Medulla oblongata (tissue), 1 donor: ENCODE data around the gene EPM2A.

Experiments
- DNase-seq: peaks from one replicate; pipeline ENCODE4 v3.0.0-alpha.2; 2015; ENCODE audit errors: extremely low spot score

Gene EPM2A

DNA sequence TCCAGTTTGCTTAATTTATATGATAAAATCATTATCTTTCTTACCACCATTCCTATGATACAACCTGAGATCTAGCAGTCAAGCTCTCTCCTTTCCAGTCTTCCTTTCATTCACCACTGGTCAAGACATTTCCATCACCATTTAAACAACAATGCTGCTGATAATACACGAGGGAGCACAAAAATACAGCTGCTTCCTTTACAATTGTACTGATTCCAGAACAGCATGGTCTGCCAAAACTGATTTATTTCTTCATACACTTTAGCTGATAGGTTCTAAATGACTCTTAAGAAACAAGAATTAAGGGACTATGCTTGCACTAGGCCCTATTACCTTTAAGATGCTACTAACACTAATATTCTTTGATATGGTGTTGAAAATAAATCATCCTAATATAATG, 65.0 kb downstream of the EPM2A start:
- no peak for DNase-seq

DNA sequence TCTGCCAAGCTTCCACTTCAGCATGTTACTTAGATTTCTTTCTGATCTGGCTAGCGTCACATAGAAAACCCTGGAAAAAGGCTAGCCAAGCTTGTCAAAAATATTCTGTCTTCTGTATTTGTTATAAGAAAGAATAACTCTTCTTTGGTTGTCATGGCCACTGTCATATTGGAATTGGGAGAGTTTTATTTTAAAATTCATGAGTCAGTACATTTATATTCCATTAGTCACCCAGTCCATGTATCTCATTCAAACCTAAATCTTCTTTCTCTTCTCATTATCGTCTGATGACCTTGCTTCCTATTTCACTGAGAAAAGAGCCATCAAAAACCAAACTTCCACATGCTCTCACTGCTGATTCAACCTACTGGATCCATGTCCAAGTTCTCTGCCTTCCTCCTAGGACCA, 65.7 kb downstream of the EPM2A start:
- no peak for DNase-seq

DNA sequence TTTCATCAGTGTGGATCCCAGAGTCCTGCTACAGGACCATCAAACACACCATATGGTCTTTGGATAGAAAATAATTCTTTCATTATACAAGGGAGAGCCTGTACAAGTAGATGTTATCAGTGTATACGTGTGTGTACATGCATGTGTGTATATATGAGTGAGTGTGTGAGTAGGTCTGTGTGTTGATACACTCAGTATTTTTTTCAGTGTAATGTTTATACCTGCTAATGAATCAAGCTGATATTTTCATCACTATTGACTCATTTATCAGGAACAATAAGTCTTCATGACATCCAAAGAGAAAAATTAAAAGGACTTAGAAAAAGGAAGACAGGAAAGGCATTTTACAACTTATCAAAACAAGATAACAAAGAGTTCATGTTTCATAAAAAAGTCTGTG, 66.5 kb downstream of the EPM2A start:
- no peak for DNase-seq

DNA sequence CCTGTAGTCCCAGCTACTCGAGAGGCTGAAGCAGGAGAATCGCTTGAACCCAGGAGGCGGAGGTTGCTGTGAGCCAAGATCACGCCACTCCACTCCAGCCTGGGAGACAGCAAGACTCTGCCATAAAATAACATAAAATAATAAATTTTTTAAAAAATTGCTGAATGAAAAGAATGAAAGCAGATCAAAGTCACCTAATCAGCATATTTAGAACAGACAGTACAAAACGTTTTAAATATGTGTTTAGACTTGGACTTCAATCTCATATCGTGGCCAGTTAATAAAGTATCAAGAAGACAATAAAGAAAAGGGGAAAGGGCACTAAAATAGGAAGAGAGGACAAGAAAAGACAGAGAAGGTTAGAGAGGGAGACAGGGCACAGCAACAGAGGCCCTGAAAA, 74.6 kb downstream of the EPM2A start:
- no peak for DNase-seq

DNA sequence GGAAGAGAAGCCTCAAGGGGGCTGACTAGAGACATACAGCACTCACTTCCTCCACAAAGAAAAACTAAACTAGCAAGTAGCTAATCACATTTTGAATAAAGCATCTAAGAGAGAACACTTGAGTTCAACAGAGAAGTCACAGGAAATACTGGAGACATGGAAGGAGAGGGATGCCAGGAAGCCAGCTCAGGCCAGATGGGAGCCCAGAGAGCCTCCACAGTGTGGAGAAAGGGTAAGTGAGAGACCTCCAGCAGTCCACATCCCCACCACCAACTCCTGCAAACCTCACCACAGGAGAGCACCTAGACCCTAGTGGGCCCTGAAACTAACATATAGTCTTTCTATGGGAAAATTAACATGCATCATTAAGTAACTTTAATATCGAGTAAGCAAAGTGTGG, 79.2 kb downstream of the EPM2A start:
- no peak for DNase-seq

DNA sequence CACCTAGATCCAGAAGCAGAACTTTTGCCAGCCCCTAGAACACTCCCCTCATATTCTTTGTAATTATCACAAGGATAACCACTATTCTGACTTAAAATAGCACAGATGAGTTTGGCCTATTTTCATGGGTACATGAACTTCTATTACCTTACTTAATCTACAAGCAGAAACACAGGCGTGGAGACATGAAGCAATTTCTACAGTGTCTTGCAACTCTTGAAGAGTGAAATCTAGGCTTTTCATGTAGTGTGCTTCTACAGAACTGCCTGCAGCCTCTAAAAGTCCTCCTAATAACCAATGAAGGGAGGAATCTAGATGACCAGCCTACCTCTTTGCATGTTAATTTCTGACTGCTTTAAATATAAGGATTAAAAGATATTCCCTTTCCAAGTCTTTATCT, 82.7 kb downstream of the EPM2A start:
- no peak for DNase-seq

DNA sequence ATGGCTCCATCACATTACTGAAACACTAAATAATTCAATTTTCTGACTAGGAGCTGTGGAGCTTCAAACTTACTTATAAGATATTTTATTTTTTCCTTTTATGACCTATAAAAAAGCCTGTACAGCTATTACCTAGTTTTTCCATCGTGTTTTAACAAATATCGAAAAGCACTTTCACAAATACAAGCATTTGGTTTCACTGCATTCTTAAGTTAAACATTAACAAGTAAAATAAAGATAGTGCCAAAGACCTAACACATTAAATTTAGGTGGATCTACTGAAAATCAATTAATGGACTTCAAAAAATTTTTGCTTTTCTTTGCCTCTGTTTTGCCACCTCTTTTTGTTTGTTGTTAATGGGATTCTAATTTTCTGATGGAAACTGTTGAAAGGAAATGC, 83.3 kb downstream of the EPM2A start:
- no peak for DNase-seq

DNA sequence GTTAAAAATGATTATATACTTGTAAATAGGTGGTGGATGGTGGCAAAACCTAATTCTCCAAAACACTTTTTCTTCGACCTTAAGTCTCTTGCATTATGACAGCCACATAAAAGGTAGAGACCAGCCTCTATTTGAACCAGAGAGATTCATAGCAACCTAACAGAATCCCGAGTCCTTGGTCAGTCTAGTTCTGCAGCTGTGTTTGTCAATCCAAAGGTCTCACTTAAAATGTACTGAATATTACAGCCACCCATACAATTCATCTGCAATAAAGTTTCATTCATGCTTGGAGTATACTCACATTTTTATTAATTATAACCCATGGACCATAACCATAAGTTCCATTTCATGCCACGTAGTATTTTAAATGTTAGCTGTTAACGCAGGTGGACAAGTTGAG, 87.2 kb downstream of the EPM2A start:
- no peak for DNase-seq

DNA sequence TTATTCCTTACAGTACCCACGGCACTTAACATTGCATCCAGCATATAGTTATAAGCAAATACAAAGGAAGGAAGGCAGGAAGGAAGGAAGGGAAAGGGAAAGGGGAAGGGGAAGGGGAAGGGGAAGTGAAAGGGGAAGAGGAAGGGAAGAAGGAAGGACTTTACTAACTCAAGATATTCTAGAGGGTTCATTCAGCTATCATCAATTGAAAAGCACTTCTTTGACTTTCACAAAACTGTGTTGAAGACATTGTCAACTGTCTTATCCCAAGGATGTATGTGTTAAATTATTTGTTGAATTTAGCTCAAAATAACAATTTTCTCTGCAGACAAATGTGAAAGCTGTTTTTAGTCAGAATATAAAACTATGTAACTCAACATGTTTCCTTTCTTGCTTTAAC, 87.7 kb downstream of the EPM2A start:
- no peak for DNase-seq

DNA sequence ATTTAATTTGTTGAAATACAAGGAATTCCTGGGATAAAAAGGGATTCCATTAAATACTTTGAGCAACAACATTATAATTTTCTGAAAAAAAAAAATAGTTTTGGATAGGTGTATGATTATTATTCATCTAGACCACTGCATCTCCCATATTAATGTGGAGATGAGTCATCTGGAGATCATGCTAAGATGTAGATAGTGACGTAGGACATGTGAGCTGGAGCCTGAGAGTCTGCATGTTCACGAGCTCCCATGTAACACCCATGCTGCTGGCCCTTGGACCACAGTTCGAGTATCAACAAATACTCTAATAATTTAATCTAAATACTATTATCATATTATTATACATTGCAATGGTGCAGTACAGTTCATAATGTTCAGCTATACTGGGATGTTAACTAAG, 91.6 kb downstream of the EPM2A start:
- no peak for DNase-seq

DNA sequence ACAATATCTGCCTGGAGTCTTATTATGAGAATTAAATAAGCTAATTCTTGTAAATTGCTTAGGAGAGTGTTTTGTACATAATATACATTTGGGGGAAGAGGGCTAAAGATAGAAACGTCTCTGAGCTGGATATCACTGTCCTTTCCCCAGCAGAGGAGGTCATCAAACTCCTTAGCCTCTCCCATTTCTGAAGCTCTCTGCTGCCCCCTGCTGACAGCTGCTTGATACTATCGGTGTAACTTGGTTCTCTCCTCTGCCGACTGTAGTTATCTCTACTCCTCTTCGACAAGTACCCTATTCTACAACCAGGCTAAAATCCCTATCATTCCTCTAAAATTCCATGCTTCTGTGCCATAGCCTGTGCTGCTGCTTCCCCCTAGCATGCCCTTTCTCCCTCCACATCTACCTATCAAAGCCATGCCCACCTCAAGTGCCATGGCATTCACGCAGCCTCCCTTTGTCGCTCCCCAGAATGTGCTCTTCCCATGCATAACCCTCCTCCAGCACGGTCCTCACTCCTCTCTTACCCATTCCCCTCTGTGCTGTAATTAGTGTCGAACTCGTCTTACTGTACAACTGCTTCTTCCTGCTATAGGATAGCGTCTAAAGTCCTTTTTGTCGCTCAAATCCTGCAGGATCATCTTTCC, 101.2 kb downstream of the EPM2A start:
- DNase-seq = peak; percentile 94

DNA sequence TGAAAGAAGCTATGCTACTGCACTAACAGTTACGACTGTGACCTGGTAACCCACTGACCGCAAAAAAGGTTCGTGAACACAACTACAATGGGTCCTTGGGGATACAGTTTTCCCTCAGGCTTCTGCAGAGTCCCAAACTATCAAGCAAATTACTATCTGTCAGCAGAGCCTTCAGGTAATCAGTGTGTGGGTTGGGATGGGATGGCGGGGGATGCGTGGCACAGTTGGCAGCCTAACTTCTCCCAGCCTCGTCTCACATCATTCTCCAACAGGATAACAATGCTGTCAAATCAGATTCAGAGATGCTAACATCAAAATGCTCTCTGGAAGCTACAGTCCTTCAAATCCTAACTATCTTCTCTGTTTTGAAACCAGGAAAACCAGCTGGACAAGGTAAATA, 102.3 kb downstream of the EPM2A start:
- DNase-seq = no peak

DNA sequence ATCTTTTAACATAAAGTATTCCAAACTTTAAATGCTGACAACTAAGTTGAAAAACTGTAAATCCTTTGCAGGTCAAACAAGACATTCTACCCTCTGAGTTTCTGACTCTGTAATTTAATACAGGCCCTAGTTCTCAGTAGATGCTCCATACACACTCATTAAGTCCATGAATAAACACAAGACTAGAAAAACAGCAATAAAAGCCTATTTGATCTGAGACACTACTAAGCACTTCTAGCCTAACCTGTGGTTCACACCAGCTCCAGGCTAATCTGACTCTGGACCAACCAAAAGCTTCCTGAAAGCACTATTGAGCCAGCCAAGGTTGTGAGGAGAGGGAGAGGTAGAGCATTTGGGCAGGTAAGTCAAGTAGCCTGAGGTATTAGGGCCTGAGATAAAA, 103.9 kb downstream of the EPM2A start:
- DNase-seq = no peak

DNA sequence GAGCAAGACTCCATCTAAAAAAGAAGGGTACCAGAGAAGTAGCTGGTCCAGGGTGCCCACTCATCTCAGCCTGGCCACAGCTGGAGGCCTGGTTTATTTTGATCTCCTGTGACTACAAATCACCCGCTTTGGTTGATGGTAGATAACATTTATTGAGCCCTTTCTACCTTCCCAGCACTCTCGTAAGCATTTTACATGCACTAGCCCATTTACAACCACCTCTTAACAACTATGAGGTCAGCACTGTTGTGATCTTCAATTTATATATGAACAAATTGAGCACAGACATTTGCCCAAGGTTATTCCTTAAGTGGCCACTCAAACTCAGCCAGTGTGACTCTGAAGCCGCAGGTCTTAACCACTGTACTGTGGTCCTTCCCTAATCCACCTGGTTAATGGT, 104.7 kb downstream of the EPM2A start:
- no peak for DNase-seq

DNA sequence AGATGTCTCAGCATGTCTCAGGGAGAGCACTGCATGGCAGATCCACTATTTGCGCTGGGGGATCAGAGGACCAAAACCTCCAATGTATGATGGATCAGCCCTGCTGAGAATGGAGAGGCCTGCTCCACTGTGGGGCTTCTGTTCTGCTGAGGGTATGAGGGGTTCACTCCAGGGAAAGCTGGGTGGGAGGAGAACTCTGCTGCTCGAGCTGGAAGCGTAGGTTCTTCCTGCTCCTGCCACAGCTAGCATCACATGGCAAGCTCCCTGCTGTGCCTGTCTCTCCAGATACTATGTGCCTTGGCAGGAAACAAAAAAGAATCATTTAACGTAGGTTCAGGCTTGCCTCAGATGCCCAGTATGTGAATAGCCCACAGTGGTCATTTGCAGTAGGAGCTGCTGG, 105.8 kb downstream of the EPM2A start:
- DNase-seq = peak; percentile 8

DNA sequence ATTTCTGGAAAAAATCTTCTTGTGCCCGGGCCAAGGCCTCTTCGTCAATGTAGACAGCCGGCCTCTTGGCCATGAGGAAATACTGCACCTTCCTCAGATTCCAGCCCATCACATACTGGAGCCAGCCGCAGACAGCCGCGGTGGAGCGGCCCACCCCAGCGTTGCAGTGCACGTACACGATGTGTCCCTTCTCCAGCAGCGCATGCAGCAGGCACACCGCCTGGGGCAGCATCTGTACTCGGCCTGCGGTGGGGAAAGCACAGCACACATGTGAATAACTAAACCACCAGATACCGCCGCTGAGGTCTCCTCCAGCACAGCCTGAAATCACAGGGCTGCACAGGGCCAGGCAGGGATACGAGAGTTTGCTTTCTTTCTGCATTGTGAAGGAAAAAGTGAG, 107.9 kb downstream of the EPM2A start:
- no peak for DNase-seq

DNA sequence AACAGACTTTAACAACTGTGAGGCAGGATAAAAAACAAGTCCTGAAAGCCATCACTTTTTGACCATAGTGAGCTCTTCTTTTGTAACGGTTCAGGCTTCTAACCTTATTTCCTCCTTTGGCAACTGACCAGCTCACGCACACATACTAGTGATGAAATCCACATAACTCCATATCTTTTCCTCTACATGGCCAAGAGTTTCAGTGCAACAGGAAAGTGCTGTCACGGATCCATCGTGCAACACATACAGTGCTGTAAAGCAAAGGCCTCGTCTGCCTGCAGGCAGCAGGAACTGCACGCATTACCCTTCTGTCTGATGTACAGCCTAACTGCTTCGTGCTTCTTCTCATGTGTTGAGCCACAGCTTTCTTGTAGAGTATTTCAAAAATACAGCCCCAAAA, 108.5 kb downstream of the EPM2A start:
- no peak for DNase-seq

DNA sequence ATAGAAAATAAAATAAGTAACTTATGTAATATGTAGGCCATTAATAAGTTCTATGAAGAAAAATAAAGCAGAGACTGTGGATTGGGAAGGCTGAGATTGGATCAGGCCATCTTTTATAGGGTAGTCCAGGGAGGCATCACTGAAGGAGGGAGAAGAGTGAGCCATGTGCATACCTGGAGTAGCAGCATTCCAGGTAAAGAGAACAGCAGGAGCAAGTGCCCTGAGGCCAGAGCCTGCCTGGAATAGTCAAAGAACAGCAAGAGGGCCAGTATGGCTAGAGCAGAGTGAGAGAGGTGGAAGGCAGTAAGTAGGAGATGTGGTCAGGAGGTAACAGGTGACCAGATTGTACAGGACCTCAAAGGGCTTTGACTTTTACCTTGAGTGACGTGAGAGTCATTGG, 112.1 kb downstream of the EPM2A start:
- no peak for DNase-seq

DNA sequence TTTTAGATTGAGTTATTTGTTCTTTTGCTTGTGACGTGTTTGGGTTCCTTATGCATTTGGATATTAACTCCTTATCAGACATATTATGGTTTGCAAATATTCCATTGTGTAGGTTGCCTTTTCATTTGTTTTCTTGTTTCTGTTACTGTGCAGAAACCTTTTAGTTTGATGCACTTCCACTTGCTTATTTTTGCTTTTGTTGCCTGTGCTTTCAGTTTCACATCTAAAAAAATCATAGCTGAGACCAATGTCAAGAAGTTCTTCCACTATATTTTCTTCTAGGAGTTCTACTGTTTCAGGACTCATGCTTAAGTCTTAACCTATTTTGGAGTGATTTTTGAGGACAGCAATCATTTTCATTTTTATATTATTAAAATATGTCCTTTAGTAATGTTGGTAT, 113.5 kb downstream of the EPM2A start:
- no peak for DNase-seq

DNA sequence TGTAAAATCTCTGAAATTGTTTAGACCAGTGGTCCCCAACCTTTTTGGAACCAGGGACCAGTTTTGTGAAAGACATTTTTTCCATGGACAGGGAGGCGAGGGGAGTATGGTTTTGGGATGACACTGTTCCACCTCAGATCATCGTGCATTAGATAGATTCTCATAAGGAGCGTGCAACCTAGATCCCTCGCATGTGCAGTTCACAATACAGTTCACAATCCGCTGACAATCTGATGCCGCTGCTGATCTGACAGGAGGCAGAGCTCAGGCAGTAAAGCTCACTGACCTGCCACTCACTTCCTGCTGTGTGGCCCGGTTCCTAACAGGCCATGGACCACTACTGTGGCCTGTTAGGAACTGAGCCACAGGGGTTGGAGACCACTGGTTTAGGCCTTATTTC, 115.2 kb downstream of the EPM2A start:
- no peak for DNase-seq

DNA sequence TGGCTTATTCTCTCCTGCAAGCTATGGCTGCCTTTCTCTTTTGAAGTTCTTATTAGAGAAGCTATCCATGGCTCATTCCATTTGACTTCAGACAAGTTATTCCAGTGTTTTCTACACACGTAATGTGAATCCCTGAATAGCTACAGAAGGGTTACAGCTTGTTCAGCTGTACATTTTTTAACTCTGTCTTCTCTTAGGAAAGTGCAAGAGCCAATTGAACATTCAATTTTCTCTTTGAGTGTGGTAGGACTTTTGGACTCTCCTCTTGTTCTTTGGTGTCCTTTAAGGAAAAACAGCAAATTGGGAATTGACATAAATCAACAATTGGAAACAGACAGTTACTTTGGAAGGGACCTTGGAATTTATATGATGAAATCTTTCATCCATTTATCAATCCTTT, 125.8 kb downstream of the EPM2A start:
- no peak for DNase-seq

DNA sequence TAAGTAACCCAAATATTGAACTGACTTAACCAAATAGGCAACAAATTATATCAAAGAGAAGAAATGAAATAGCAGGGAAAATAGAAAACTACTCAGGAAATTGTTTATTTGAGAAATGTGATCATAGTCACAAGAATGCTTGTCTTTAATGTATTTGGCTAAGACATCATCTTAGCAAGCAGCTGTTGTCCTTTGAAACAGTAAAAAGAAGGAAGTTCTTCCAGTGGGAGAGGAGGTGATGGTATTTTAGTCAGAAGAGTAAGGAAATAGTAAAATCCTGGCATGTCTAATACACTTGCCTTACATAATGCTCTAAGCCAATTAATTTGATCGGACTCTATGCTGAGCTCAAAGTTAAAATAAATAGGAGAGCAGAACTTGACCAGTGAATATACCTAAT, 126.5 kb downstream of the EPM2A start:
- DNase-seq = no peak

DNA sequence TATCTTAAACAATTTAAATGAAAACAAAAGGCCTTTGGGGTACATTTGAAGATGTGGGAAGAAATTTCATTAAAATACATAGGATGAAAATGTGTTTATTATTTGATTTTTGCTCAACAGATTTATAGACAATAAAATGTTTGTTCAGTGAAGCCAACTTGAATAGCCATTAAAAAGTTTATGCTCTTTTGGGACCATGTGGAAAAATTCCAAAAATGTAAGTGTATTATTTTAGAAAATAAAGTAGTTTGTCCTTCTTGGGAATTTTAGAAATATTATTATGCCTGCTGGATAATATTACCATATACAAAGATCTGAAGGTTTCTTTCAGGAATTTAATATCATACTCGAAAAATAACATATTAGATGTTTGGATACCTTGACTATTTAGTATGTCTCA, 131.3 kb downstream of the EPM2A start:
- DNase-seq = no peak

DNA sequence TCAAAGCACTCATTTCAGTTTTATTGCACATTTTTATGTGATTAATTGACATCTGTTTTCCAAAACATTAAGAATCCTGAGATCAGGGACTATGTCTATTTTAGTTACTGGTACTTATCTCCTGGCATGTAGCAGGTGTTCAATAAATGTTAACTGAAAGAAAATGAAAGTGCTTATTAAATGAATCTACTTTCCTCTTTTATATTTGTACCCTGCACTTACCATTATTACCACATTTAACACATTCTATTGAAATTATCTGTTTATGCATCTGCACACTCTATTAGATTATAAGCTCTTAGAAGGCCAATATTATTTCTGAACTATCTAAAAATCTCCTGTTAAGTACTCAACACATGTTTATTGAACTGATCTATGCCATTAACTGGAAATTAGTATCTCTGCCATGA, 131.9 kb downstream of the EPM2A start:
- DNase-seq = no peak
